Astrocyte of the spinal cord (primary cell): ENCODE data around the gene SCGB1A1.
A peak's percentile ranks its signal among the peaks of the same experiment; 100 is the strongest.

Experiments used
- DNase-seq: peaks from one replicate; pipeline ENCODE4 v3.0.0; 2011; ENCODE audit warnings: low read depth, low spot score
- H3K4me3 ChIP-seq: 2 replicates; pipeline ENCODE4 v1.5.1; 2011; ENCODE audit warnings: low read depth, mild to moderate bottlenecking, low read length, moderate library complexity
- in situ Hi-C: cut with HindIII; loops from 2 replicates; pipeline ENCODE4 v1.10.0; 2017; ENCODE audit warnings: low sequenced_read_pairs
- TF ChIP-seq, protein P1 (sequence below): IDR thresholded peaks from 2 replicates; pipeline ENCODE4 v1.5.1; 2012; ENCODE audit warnings: low read depth, mild to moderate bottlenecking, low read length, inconsistent platforms

SCGB1A1 gene

DNA sequence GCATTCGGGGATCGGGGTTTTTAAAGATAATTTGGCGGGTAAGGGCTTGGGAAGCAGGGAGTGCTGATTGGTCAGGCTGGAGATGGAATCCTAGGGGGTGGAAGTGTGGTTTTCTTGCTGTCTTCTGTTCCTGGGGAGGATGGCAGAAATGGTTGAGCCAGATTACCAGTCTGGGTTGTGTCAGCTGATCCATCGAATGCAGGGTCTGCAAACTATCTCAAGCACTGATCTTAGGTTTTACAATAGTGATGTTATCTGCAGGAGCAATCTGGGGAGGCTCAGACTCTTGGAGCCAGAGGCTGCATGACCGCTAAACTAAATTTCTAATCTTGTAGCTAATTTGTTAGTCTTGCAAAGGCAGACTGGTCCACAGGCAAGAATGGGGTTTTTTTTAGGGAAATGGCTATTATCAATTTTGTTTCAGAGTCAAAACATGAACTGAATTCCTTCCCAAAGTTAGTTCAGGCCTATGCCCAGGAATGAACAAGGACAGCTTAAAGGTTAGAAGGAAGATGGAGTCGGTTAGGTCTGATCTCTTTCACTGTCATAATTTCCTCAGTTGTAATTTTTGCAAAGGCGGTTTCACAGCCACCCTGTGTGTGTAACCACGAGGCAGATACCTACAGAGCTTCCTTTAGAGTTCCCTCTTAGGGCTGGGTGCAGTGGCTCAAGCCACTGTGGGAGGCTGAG is 10.2 kb downstream of the SCGB1A1 start:
- in situ Hi-C loops, result no loop called here
- DNase-seq, result no peak
- no peak overlapping the region for H3K4me3 ChIP-seq
- TF ChIP-seq, protein P1, sequence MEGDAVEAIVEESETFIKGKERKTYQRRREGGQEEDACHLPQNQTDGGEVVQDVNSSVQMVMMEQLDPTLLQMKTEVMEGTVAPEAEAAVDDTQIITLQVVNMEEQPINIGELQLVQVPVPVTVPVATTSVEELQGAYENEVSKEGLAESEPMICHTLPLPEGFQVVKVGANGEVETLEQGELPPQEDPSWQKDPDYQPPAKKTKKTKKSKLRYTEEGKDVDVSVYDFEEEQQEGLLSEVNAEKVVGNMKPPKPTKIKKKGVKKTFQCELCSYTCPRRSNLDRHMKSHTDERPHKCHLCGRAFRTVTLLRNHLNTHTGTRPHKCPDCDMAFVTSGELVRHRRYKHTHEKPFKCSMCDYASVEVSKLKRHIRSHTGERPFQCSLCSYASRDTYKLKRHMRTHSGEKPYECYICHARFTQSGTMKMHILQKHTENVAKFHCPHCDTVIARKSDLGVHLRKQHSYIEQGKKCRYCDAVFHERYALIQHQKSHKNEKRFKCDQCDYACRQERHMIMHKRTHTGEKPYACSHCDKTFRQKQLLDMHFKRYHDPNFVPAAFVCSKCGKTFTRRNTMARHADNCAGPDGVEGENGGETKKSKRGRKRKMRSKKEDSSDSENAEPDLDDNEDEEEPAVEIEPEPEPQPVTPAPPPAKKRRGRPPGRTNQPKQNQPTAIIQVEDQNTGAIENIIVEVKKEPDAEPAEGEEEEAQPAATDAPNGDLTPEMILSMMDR, result no peak

DNA sequence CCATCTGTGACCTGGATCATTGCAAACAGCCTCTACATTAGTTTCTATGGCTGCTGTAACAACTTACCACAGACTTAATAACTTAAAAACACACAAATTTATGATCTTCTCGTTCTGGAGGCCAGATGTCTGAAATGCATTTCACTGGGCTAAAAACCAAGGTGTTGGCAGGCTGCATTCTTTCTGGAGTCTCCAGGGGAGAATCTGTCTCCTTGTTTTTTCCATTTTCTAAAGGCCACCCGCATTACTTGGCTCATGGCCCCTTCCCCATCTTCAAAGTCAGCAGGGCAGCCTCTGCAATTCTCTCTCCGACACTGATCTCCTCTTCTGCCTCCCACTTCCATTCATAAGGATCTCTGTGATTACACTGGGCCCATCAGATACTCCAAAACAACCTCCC is 11.6 kb downstream of the SCGB1A1 start:
- H3K4me3 ChIP-seq, result no peak overlapping the region
- in situ Hi-C loops, result no loop called here
- TF ChIP-seq, protein P1, result no peak
- no peak for DNase-seq

DNA sequence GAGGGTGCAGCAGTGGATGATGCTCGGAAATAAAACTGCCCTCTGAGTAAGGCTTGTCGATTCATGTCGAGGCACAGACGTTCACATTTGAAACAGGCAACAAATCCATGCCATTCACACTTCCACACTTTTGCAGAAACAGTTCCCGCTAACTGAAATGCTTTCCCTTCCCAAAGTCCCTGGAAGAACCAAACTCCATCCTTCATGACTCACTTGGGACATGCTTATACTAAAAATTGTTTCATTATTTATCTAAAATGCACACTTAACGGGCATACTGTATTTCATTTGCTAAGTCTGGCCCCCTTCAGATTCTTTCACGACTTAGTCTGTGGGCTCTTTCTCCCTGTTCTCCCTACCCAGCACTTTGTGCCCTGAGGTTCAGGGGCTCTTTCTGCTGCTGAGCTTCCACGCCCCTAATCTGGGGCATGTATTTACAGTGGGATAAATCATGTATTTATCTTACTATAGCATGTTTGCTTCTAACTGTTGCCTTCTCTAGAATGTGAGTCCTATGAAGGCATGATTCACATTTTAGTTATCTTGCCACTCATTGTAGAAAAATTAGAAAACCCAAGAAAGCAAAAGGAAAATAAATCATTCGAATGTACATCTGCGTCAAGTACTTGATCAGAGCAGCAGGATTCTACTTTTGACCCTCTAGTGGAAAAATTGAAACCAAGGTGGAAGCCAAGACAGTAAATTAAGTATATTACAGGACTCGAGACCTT is 12.5 kb downstream of the SCGB1A1 start:
- peak; percentile 80 for DNase-seq
- in situ Hi-C loops, result no loop called here
- no peak overlapping the region for H3K4me3 ChIP-seq
- TF ChIP-seq, protein P1, result no peak

DNA sequence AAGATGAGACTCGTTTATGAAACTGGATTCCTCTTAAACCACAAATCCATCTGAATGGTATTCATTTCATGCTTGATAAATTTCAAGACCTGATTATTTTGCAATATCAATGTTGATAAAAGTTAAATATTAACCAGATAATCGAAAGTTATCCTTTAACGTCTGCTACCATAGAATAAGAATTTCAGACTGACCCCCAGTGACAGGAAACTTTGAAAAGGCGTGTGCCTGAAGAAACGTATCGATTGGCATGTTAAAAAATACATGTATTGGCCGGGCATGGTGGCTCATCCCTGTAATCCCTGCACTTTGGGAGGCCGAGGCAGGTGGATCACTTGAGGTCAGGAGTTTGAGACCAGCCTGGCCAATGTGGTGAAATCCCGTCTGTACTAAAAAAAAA is 13.9 kb downstream of the SCGB1A1 start:
- no peak overlapping the region for H3K4me3 ChIP-seq
- no peak for DNase-seq
- TF ChIP-seq, protein P1, result no peak
- in situ Hi-C loops, result no loop called here

DNA sequence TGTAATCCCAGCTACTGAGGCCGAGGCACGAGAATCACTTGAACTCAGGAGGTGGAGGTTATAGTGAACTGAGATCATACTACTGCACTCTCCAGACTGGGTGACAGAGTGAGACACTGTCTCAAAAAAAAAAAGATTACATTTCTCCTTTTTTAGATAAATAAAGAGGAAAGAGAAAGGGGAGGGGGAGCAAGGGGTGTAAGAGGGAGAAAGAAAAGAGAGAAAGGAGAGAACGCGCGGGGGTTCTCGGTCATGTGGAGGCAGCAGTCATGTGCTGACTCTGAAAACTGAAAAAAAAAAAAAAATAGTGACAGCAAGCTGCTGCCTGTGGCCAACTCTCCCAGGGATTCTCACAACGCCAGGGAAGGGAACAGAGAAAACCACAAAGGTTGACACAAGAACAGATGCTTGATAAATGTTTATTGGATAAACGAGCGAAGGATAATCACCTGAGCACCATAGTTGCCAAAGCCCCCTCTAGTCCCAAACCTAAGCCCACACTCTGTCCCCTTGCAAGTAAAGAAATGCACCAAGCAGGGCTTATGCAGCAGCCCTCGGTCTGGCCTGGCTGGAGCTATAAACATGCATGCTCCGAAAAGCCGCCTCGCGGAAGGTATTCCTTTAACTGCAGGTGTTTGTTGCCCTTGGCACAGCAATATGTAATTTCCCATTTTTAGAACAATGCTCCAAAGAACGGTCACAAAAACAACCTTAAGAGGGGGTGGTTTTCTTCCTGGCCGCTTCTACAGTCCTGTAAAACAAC is 14.5 kb downstream of the SCGB1A1 start:
- TF ChIP-seq, protein P1, result no peak
- in situ Hi-C loops, result no loop called here
- DNase-seq, result no peak
- no peak overlapping the region for H3K4me3 ChIP-seq

DNA sequence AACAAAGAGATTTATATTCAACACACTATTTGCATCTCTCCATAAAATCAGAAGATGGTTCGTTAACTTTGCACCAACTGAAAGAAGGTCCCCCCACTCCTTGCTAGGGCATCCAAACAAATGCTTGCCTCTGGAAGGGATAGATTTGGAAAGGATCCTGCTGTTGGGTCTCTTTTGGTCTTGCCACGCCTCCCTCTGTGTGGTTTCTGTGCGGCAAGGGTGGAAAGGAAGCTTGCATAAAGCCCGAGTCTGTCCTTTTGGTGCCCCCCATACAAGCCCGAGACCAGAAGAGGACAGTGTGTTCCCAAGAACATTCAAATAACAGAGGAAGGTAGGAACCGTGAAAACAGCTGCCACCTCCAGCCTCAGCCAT is 15.1 kb downstream of the SCGB1A1 start:
- TF ChIP-seq, protein P1, result no peak
- in situ Hi-C loops, result no loop called here
- no peak overlapping the region for H3K4me3 ChIP-seq
- DNase-seq, result no peak
